Tibial nerve (tissue), 4 donors: Measurements from ENCODE around the gene PBRM1. TPM values are rescaled to one million over a fixed set of nuclear protein-coding genes. Genes with fewer than 3 reads are reported as not detected.

ENCODE experiments used
- DNase-seq, 2 donors: peaks; one replicate each; pipeline ENCODE4 v3.0.0-alpha.2; 2019; ENCODE audit warnings: low spot score in 2 of 2
- H3K27ac ChIP-seq, 4 donors: fragments of 200-600 bp; sonication (generic) in 3 of 4; one replicate each; pipeline ENCODE4 v1.5.1; 2017 to 2019; ENCODE audit warnings: mild to moderate bottlenecking in 1 of 4
- H3K27me3 ChIP-seq, 2 donors: fragments of 200-600 bp; sonication (generic) in 1 of 2; one replicate each; pipeline versions ENCODE4 v1.5.1 to v1.6.0; 2017 to 2019
- H3K36me3 ChIP-seq, 3 donors: fragments of 200-600 bp; sonication (generic); one replicate each; pipeline ENCODE4 v1.5.1; 2018 to 2019
- H3K4me1 ChIP-seq, 4 donors: fragments of 200-600 bp; sonication (generic) in 3 of 4; one replicate each; pipeline ENCODE4 v1.5.1; 2017 to 2019
- H3K4me3 ChIP-seq, 4 donors: fragments of 200-600 bp; sonication (generic) in 3 of 4; one replicate each; pipeline ENCODE4 v1.5.1; 2017 to 2019; ENCODE audit warnings: mild to moderate bottlenecking in 1 of 4, moderate library complexity in 1 of 4
- H3K9me3 ChIP-seq, 4 donors: fragments of 200-600 bp; sonication (generic) in 3 of 4; one replicate each; pipeline ENCODE4 v1.5.1; 2017 to 2019
- CTCF ChIP-seq, 5 experiments: fragments of 200-600 bp in 3 of 5; fragments of 450-650 bp in 2 of 5; sonication (generic) in 3 of 5; IDR thresholded peaks; one replicate each; pipeline ENCODE4 v1.5.1; 2016 to 2019; ENCODE audit warnings: antibody characterized with exemption in 5 of 5, mild to moderate bottlenecking in 3 of 5, moderate library complexity in 2 of 5
- EP300 ChIP-seq, 2 donors: sonication (generic); formaldehyde crosslinking; IDR thresholded peaks; one replicate each; pipeline ENCODE4 v1.6.1; 2017; ENCODE audit warnings: antibody characterized with exemption in 2 of 2, mild to moderate bottlenecking in 1 of 2
- POLR2A ChIP-seq, 2 donors: fragments of 450-650 bp; IDR thresholded peaks; one replicate each; pipeline ENCODE4 v1.6.1; 2017; ENCODE audit warnings: antibody characterized with exemption in 2 of 2, mild to moderate bottlenecking in 2 of 2, moderate library complexity in 2 of 2
- WGBS, 2 donors: methylation state at CpG; one replicate each; pipeline ENCODE4 v1.1.5; 2018; 5-methylcytosine and 5-hydroxymethylcytosine counted together
- total RNA-seq, 4 donors: library from RNA; depleted of rRNA; stranded (reverse); fragments of >200 nt; gene quantifications; one replicate each; pipeline ENCODE4 v1.1.0, GENCODE V29; 2016

The PBRM1 gene
- total RNA-seq, 4 donors from 2014 or later: 87.0 to 123 (median 114) TPM

DNA sequence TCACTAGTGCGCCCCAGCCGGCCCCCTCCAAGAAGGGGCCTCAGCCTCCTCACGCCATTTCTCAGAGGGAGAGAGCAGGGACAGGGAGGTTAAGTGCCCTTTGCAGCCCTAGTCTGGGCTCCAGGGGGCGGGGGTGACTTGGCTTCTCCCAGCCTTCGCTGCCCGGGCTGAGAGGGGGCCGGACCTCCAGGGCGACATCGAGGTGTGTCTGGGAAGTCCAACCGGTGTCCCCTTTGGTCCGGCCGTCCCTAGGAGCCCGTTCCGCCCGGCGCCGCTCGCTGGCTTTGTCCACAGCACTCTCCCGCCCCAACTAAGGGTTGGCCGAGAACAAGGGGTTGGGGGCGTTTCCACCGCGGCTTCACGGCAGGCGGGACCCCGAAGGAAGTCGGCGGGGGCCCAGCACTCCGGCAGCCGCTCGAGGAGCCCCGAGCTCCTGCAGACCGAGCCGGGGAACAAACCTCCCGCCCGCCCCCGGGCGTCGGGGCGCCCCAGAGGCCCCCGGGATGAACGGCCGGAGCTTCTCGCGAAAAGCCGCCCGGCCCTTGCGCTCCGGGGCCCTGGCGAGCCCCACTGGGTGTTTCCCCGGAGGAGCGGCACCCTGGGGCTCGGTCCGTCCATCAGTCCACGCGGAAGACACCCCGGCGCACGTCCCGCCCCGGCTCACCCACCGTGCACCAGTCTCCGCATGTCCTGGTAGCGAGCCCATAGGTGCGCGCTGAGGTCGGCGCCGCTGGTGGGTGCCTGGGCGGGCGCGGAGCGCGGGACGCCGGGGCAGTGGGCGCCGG is 152.7 kb downstream of the PBRM1 start:
- 4 to 6% methylated on average over 29 of the region's 78 CpGs for WGBS, 2 donors
- DNase-seq: no peak
- peaks cover 0 to 70% (median 29%) of the 10 kb centered on the region in 4 donors for H3K4me1 ChIP-seq

GRCh38 chr3:52532517-52532837 is 153.2 kb downstream of the PBRM1 start:
- H3K4me1 ChIP-seq: peaks cover 0 to 66% (median 23%) of the 10 kb centered on the region in 4 donors
- H3K36me3 ChIP-seq: peaks cover 0 to 20% (median 0%) of the 10 kb centered on the region in 3 donors
- peak overlapping the region; percentile 55 to 89 (median 76) for H3K27ac ChIP-seq
- DNase-seq: no peak
- peak overlapping the region; percentile 58 to 98 (median 77) for H3K4me3 ChIP-seq
- H3K27me3 ChIP-seq: no peaks in the 10 kb centered on the region
- TF ChIP-seq POLR2A (IDR thresholded peaks at IDR 0.05): no peak
- no peak for TF ChIP-seq EP300 (IDR thresholded peaks at IDR 0.05)
- TF ChIP-seq CTCF (IDR thresholded peaks at IDR 0.05): no peak
- H3K9me3 ChIP-seq: no peaks in the 10 kb centered on the region
- WGBS, 2 donors: 22 to 24% methylated on average over 5 of the region's 5 CpGs

More for the DNA sequence above, 152.7 kb downstream of the PBRM1 start:
- peak overlapping the region; percentile 58 to 98 (median 77) for H3K4me3 ChIP-seq
- H3K36me3 ChIP-seq: peaks cover 0 to 14% (median 0%) of the 10 kb centered on the region in 3 donors
- TF ChIP-seq POLR2A (IDR thresholded peaks at IDR 0.05): no peak
- TF ChIP-seq EP300 (IDR thresholded peaks at IDR 0.05): no peak
- TF ChIP-seq CTCF (IDR thresholded peaks at IDR 0.05): no peak
- H3K9me3 ChIP-seq: no peaks in the 10 kb centered on the region
- peak overlapping the region; percentile 55 to 89 (median 76) for H3K27ac ChIP-seq
- H3K27me3 ChIP-seq: no peaks in the 10 kb centered on the region

- Histone ChIP-seq H3K27me3 (no peaks in the 10 kb centered on the region), H3K4me1 (peaks cover 0 to 66% (median 18%) of the 10 kb centered on the region in 4 donors), H3K36me3 (peaks cover 0 to 25% (median 0%) of the 10 kb centered on the region in 3 donors), H3K9me3 (no peaks in the 10 kb centered on the region), H3K4me3 (peak overlapping the region in 3 of 4 donors; percentile 58 to 98 (median 89)), H3K27ac (peak overlapping the region in 3 of 4 donors; percentile 73 to 89 (median 79))
- 76 to 82% methylated on average over 12 to 13 of the region's 14 CpGs for WGBS, 2 donors
- DNase-seq: no peak
- TF ChIP-seq EP300 (IDR thresholded peaks at IDR 0.05): no peak
- no peak for TF ChIP-seq CTCF (IDR thresholded peaks at IDR 0.05)
- TF ChIP-seq POLR2A (IDR thresholded peaks at IDR 0.05): no peak
Measured at GRCh38 chr3:52531860-52532516, 153.7 kb downstream of the PBRM1 start.

DNA sequence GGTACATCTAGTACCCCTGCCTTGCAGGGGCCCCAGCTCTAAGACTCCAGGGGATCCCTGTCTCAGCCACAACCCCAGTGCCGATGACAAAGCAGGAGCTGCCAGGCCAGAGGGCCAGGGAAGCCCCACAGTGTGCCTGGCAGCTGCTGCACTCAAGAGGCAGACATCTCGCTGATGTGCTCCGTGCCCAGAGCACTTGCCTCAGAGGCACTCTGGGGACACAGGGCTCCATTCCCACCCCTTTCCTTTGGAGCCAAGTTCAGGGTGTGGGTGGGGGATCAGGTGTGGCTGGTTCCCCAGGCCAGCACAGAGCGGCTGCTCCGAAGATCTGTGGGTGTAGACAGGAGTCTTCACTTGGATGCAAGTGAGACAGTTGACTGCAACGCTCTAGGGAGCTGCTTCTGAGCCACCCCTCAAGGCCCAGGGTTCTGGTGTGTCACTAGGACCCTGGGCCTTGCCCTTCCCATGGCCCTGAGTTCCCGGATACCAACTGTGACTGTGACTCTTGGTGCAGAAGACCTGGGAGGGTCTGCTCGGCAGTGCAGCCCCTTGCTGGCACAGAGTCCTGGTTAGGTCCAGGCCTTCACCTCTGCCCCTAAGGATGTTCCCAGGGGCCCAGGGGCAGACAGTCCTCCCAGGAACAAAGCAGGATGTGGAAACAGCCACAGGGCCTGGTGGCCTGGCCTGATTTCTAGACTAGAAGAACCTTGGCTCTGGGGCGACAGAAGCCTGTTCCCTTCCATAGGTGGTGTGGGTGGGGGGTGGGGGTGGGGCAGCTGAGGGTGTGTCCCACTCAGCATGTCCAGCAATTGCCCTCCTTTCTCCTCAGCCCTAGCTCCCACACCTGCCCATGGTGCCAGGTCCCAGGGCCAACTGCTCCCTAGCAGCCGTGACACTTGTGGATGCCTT is 154.5 kb downstream of the PBRM1 start:
- TF ChIP-seq CTCF (IDR thresholded peaks at IDR 0.05) (no peak), EP300 (IDR thresholded peaks at IDR 0.05) (no peak), POLR2A (IDR thresholded peaks at IDR 0.05) (no peak)
- H3K4me3 ChIP-seq: peak overlapping the region in 1 of 4 donors; percentile 89
- no peaks in the 10 kb centered on the region for H3K9me3 ChIP-seq
- H3K36me3 ChIP-seq: peaks cover 0 to 32% (median 0%) of the 10 kb centered on the region in 3 donors
- H3K4me1 ChIP-seq: peaks cover 0 to 75% (median 17%) of the 10 kb centered on the region in 4 donors
- no peak for DNase-seq
- H3K27me3 ChIP-seq: no peaks in the 10 kb centered on the region
- WGBS, 2 donors: 73 to 83% methylated on average over 7 of the region's 10 CpGs
- H3K27ac ChIP-seq: peak overlapping the region in 2 of 4 donors; percentile 79 to 89
